Midbrain (tissue), 1 donor: ENCODE results near the gene ZCCHC14.
"Not testable (repeated sequence)": the region's sequence is repeated elsewhere in the genome, so short reads cannot be mapped to it uniquely, and the experiment has no call there.

Experiments used
- DNase-seq: peaks from one replicate; lab custom pipeline; 2025; lab: John Stamatoyannopoulos, UW

ZCCHC14 gene

DNA sequence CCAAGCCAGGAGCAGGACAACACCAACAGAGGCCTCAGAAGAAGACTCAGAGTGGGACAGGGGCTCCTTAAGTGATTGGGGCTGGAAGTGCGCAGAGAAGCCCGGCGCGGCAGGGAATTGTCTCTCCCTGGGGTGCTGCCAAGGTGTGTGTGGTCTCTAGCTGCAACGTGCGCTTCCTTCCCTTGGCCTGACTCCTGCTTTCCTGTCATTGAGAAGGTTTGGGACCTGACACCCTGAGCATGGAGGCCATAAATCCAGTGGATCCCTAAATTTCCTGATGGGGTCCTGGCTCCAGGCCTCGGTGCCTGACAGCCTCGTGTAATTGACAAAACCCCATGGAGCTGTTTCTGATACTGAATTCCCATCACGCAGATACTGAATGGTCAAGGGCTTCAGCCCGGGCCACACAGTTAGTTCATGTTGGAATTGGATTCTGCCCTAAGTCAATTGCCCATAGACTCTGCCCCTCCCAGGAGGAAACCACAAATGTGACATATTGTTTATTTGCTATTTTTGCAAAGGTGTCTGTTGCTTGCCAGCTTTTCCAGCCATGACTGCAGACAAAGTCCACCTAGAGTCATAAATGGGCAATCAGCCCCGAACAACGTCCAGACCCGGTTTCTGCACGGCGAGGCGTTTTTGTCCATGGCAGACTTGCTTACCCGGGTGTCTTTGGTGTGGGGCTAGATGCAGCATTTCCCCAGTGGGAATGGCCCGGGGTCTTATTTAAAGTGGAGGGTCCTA, 4.4 kb upstream of the ZCCHC14 start:
- DNase-seq: not testable (repeated sequence)

DNA sequence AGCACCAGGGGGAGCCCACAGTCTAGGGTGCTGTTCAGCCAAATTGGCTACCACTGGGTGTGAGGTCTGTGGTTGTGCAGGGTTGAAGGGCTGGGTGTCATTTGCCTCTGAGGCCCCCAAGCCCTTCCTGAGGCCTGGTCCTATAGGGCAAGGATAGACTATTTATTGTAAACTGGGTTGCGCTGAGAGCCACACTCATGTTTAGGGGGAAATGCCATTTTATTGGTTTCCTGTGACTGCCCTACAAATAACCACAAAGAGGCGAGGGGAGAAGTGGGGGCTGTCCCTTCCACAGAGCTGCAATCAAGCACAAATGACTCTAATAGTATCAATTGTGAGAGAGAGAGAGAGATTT, 3.6 kb upstream of the ZCCHC14 start:
- no peak for DNase-seq

DNA sequence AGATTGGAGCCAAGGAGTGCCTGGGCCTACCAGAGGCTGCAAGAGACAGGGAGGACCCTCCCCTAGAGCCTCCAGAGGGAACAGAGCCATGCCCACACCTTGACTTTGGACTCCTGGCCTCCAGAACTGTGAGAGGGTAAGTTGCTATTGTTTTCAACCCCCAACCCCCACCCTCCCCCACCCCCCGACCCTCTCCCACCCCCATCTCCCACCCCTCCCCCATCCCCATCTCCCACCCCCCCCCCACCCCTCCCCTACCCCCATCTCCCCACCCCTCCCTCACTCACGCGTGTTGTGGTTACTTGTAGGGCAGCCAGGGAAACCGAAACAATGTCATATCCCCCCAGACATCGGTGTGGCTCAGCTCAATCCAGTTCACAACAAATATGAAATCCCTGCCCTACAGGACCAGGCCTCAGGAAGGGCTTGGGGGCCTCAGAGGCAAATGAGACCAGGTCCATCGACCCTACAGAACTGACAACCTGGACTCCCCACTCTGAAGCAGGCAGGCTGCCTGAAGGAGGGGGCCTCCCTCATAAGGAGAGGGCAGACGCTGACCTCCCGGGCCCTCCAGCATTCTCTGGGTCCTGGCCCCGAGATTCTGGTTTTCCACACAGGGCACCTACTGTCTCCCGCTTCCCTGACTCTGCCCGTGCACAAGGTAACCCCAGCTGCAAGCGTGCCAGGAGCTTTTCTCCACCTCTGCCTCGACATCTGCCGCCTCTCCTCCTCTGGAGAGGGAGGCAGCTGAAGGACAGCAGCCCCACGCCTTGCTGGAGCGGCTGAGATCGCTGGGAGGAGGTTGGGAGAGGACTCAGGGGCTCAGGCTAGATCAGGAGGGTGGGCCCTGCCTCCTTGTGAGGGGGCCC, 3.0 kb upstream of the ZCCHC14 start:
- no peak for DNase-seq

DNA sequence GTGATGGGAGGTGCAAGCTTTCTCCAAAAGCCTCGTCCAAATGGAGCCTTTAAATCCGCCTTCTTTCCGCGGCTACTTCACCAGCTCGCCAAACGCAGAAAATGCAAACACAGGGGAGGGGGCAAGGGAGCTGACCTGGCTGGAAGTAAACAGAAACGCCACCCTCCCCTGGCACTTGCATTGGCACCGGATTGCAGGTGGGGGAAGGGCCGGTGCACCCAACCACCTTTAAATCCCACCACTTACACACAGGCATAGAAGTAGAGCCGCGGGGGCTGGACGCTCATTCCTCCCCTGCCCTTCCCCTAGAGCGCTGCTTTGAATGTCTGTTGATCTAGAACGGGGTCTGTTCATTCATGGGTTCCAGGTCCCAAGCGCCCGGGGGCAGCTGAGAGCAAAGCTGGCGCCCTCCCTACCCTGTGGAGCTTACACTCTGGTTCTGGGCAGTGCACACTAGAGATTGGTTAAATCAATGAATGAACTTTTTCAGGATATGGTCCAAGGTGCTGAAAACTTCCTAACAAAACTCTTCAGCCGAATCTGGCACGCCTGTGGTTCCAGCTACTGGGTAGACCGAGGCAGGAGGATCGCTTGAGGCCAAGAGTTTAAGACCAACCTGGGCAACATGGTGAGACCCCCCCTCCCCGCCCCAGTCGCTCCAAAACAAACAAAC, 920 bp upstream of the ZCCHC14 start:
- DNase-seq: no peak

DNA sequence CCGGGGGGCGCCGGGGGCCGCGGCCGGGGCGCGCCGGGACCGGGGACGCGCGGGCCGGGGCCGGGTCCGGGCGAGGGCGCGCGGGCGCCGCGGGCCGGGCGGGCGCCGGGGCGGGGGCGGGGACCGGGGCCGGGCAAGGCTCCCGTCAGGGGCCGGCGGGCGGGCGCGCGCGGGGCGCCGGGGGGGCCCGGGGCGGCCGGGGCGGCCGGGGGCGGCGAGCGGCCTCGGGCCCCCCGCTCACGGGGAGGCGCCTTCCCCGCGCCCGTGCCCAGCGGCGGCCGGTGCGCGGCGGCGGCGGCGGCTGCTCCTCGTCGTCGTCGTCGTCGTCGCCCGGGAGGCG, 563 bp downstream of the ZCCHC14 start:
- no peak for DNase-seq

DNA sequence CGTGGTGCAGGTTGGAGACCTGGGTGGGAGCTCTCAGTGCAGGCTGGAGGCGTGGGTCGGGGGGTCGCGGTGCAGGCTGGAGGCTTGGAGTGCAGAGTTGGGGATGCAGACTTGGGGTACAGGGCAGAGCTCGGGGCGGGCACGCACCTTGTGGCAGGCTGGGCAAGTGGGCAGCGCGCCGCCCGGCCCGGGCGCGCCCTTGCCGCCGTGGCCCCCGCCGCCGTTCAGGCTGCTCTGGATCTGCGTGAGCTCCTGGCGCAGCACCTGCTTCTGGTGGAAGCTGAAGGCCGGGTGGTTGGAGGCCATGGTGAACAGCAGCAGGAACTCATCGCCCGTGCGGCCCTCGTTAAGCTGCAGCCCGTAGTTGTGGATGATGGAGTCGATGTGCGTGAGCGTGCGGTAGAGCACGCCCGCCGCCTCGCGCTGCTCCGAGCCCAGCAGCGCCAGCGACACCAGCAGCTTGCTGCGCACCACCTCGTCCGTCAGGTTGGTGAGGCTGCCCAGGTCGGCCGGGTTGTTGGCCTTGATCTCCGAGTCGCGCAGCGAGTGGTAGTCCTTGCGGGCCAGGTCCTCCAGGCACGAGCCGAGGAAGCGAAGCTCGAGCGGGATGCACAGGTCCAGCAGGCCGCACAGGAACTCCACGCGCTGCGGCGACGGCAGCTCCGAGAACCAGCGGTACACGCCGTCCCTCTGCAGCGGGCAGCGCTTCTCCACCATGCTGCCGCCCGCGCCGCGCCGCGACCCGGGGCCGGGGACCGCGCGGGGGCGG, 1.1 kb downstream of the ZCCHC14 start:
- no peak for DNase-seq

DNA sequence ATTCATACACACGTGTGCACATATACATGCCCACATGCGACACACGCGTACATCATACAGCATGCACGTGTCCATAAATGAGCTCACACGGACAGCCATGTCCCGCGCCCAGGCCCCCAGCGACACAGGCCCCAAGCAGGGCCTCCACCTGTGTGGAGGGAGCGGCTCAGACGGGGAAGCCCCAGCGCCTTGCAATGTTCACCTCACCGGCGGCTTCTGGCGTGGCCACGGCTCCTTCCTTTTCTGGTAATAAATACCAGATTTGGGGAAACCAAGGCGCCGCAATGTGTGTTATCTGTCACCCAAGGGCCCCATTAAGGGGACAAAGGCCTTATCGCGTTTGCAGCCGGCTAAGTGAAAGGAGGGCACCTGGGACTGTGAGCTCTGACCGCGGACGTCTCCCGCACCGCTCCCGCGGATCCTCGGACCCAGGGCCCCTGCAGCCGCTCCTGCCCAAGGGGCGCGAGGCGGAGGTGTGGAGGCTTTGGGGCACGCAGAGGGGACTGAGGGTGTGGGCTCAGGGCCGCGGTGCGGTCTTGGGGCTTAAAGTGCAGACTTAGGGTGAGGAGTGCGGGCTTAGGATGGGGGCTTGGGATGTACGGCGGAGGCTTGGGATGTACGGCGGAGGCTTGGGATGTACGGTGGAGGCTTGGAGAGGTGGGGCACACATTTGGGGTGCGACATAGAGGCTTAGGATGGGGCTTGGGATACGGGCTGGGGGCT, 1.9 kb downstream of the ZCCHC14 start:
- DNase-seq: not testable (repeated sequence)

DNA sequence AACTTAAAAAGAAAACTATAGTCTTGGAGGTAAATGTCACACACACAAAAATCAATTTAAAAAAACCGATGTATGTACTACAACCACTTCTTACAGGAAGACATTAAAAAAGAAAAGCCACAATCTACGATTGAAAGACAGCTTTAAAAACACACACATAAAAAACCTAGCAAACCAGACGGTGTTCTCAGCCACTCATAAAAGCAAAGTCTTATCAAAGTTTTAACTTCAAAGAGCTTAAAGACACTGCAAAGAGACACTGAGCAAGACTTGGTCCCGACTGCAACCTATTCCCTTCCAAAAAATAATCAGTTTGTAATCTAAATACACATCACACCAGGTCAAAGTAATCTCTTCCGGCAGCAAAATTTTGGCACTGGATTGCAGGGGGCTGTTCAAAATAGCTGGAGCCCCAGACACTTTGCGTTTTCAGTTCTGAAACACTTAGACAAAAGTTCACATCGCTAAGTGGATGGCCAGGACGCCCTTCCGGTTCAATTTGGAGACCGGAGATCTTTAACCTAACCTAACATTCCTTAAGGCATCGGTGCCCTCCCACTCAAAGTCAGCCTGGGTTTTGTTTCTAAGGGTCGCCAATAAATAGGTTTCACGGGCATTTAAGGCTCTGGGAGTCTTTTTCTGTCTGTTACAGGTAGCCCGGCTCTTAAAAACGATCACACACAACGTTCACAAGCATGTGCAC, 2.6 kb downstream of the ZCCHC14 start:
- DNase-seq: no peak

DNA sequence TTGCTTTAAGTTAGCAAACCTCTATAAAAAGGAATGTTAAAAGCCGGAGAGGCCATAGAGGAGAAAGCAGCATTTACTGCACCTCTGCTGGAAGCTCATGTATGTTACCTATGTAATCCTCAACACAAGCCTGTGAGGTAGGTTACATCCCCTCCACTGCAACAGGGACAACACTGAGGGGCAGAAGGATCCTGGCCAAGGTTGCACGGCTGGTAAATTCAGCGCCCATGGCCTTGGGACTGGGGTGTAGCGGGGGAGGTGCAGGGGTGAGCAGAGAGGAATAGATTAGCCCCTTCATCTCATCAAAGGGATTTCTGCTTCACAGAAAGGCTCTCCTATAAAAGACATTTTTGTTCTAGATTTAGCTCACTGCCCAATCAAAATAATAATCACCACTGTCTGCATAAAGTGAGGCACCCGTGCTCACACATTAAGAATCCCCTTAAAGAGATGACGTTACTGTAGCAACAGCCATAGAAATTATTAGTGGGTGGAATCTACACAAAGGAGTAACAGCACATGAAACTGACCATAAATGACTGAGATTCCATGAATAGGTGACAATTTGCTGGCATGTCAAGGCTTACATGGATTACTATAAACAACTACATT, 3.3 kb downstream of the ZCCHC14 start:
- no peak for DNase-seq

DNA sequence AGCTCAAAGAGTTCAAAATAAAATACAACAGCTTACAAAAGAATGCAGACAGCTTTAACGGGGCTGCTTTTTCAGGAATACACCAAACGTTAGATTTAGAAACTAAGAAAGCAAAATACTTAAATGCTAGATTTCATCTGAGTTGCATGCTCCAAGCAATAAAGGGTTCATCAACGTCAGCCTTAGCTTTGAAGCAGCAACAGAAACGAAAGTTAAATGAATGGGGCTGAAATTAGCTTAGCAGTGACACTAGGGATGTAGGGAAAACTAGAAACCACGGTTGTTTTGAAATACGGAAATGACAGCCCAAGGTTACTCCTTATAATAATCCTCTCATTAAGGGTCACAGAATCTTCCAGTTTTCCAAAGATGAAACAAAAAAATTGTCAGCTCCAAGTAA, 3.9 kb downstream of the ZCCHC14 start:
- not testable (repeated sequence) for DNase-seq

DNA sequence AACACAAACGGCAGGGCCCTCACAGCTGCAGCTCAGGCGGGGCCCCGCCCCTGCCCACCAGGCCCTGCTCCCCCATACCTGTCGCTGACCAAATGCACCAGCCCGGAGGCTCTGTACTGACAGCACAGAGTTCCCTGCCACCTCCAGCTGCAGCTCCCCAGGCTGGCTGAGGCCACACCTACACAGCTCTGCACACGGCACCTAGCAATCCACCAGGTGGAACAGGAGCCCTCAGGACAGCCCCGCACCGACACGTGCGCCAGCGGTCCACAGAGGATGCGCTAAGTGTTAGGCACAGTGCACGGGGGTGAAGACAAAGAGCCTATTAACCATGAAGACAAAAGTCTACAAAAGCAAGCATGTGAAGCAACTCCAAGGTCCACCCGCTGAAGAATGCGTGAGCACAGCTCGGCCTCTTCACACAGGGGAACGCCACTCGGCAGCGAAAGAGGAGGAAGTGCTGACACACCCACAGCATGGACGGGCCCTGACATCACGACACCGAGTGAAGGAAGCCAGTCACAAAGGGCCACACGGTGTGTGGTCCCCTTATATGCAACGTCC, 5.4 kb downstream of the ZCCHC14 start:
- DNase-seq: no peak

DNA sequence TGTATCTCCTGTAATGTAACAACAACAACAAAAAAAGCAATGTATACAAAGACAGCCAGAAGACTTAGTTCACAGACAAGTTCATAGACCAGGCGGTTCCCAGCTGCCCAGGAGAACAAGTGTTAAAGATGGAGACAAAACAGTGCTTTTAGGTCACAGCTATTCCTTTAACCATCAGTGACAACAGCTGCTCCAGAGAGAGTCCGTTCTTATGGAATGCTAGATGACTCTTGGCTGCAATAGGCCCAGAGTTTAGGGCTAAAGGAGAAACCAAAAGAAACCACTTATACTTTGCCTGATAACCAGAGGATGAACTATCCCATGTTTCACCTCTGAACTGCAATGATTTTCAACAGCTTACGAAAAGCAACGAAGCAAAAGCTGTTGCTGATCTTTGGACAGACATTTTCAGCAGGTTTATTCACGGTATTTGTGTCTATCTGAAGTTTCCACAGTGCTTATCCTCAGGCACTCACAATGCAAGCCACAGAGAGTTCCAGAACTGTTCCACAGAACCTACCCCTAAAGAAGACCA, 6.0 kb downstream of the ZCCHC14 start:
- DNase-seq: no peak

DNA sequence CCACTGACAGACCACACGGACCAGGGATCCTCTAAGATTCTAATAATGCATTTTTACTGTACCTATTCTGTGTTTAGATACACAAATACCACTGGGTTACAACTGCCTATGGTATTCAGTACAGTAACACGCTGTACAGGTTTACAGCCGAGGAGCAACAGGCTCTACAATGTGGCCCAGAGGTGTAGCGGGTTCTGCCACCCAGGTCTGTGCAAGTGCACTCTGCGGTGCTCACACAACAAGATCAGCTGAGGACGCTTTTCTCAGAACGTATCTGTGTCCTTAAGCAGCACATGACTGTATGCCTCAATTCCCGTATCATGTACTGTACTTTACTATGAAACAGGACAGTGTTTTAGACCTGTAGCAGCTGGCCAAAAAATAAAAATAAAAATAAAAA, 6.5 kb downstream of the ZCCHC14 start:
- DNase-seq: no peak

DNA sequence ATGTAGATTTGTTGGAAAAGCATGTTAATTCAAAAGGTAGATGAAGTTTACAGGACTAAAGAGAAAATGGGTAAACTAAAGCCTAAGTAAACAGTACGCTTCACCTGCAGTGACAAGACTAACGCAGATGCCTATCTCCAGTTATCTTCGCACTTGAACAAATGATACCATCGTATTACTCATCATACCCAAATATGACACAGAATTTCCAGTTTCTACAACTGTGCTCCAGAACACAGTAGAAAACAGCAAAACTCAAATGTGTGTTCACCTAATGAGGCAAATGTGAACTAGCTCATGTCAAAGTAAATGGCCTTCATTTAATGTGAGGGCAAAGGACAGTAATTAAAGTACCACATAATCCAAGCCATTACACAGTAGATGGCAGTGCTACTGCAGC, 7.0 kb downstream of the ZCCHC14 start:
- not testable (repeated sequence) for DNase-seq

DNA sequence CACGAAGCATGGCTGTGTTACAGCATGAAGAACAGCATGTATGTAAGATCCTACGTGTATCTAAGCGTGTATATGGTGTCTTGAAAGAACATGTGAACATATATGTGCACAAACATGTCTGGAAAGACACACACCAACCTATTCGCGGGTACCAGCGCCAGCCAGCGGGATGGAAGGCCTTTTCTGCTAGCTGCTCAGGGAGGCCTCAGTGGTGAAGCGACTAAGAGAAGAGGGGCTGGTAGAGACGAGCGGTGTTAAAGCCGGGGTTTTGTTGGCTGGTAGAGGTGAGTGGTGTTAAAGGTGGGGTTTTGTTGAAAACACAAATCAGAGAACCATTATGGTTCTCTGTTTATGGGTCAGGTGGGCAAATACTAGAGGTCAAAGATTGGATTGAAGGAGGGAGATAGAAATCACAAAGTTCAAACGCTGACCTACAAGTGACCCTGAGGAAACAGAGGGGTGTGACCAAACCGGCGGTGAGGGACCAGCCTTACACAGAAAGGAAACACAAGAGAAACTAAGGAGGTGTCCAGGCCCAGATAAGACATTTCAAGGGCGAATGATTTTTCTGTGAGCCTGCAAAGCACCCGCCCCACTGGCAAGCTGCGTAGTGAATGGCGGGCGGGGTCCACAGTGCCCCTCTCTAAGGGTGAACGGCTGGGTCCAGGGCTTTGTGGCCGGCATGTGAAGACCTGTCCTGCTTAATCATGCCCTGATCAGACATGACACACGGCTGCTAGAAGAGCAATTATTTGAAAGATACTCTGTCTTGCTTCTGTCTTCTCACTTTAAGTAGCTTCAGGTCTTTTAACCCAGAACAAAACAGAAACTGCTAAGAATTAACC, 8.1 kb downstream of the ZCCHC14 start:
- no peak for DNase-seq

DNA sequence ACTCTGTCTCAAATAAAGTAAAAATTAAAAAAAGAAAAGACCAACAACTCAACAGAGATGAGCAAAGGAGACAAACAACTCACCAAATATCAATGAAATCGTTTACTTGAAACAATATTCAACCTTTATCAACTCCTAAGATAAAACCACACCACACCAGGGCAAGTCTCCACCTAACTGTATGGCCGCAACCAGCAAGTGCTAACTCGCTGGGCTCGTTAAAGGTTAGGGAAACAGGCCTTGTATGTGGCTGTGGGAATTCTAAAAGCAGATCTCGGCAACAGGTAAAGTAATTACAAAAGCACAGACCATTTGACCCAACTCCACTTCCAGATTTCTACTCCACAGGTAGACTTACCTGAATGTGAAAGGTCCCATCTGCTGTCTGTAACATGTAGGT, 9.3 kb downstream of the ZCCHC14 start:
- no peak for DNase-seq

DNA sequence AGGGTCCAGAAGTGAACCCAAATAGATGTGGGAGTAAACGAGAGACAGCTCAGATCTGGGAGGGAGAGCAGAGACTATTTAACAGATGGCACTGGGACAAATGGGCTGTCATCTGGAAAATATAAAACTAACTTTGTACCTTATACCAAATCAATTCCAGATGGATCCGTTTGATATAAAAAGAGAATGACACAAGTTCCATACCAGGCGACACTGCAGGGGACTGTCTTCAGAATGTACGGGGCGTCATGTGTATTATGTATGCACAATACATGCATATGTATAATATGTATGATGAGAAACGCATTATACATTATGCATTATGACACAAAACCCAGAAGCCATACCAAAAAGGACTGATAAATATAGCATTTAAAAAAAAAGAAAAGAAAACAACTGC, 10.2 kb downstream of the ZCCHC14 start:
- not testable (repeated sequence) for DNase-seq

DNA sequence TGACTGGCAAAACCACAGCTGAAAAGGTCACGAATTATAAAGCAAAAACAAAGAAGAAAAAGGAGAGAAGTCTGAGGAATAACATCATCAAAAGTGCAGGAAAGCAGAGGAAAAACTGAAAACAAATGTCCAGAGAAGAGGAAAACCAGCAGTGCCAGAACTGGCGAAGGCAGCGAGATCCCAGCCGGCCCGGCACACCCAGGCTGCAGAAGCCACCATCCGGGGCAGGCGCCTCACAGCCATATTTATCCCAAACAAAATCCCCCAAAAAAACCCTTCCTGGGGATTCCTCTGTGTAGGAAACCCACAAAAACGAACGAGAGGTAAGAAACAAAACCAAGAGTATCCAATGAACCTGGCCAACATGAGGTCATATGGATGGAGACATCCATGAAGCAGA, 10.6 kb downstream of the ZCCHC14 start:
- DNase-seq: no peak

DNA sequence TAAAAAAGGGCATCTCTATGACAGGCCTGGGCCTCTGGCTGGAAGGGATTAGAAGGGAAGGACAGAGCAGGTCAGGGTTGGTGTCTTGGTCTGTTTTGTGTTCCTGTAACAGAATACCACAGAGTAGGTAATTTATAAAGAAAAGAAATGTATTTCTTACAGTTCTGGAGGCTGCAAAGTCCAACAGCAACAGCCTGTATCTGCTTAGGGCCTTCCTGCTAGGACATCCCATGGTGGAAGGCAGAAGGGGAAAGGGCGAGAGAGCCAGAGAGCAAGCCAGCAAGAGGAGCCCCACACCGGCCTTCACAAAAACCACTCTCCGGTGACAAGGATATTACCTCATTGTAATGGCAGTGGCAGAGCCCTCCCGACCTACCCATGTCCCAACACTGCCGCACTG, 11.1 kb downstream of the ZCCHC14 start:
- DNase-seq: not testable (repeated sequence)
